Measurements from ENCODE around the gene PKN2. TPM values are rescaled to one million over a fixed set of nuclear protein-coding genes. Genes with fewer than 3 reads are reported as not detected.

Gene PKN2
- total RNA-seq, 4 donors from 2014 or later: 33.5 to 77.7 (median 52.9) TPM

- Histone ChIP-seq H3K36me3 (no peaks in the 10 kb centered on the region), H3K9me3 (no peaks in the 10 kb centered on the region), H3K27ac (no peak overlapping the region), H3K4me1 (no peaks in the 10 kb centered on the region), H3K4me3 (no peak overlapping the region), H3K27me3 (no peaks in the 10 kb centered on the region)
- TF ChIP-seq POLR2A (IDR thresholded peaks at IDR 0.05) (no peak), CTCF (IDR thresholded peaks at IDR 0.05) (no peak)
- intact Hi-C loops (cut with DNase I; ENCODE audit: low total_unique reads): no loop called here
- no peak for DNase-seq
These were observed 99.1 kb downstream of the PKN2 start for GRCh38 chr1:88783145-88783544.

- Histone ChIP-seq H3K27me3 (no peaks in the 10 kb centered on the region), H3K36me3 (no peaks in the 10 kb centered on the region), H3K4me1 (no peaks in the 10 kb centered on the region), H3K9me3 (no peaks in the 10 kb centered on the region), H3K27ac (no peak overlapping the region), H3K4me3 (no peak overlapping the region)
- no peak for DNase-seq
- no peak for TF ChIP-seq CTCF (IDR thresholded peaks at IDR 0.05)
- TF ChIP-seq POLR2A (IDR thresholded peaks at IDR 0.05): no peak
- intact Hi-C loops (cut with DNase I; ENCODE audit: low total_unique reads): no loop called here
These were observed 100.5 kb downstream of the PKN2 start for GRCh38 chr1:88784551-88784950.

- no peaks in the 10 kb centered on the region for H3K36me3 ChIP-seq
- intact Hi-C loops (cut with DNase I; ENCODE audit: low total_unique reads): no loop called here
- DNase-seq: no peak
- no peak overlapping the region for H3K4me3 ChIP-seq
- H3K9me3 ChIP-seq: no peaks in the 10 kb centered on the region
- TF ChIP-seq POLR2A (IDR thresholded peaks at IDR 0.05): no peak
- TF ChIP-seq CTCF (IDR thresholded peaks at IDR 0.05): no peak
- no peaks in the 10 kb centered on the region for H3K4me1 ChIP-seq
- H3K27me3 ChIP-seq: no peaks in the 10 kb centered on the region
- H3K27ac ChIP-seq: no peak overlapping the region
These were observed 103.2 kb downstream of the PKN2 start for GRCh38 chr1:88787023-88787903.

- no peaks in the 10 kb centered on the region for H3K9me3 ChIP-seq
- TF ChIP-seq POLR2A (IDR thresholded peaks at IDR 0.05): no peak
- no peak for TF ChIP-seq CTCF (IDR thresholded peaks at IDR 0.05)
- no peak overlapping the region for H3K4me3 ChIP-seq
- no peaks in the 10 kb centered on the region for H3K27me3 ChIP-seq
- no peaks in the 10 kb centered on the region for H3K36me3 ChIP-seq
- intact Hi-C loops (cut with DNase I; ENCODE audit: low total_unique reads): no loop called here
- H3K4me1 ChIP-seq: no peaks in the 10 kb centered on the region
- DNase-seq: no peak
- no peak overlapping the region for H3K27ac ChIP-seq
These were observed 107.1 kb downstream of the PKN2 start for GRCh38 chr1:88791192-88791591.

- no peak overlapping the region for H3K27ac ChIP-seq
- no peak for DNase-seq
- H3K4me1 ChIP-seq: no peaks in the 10 kb centered on the region
- no peaks in the 10 kb centered on the region for H3K9me3 ChIP-seq
- no peaks in the 10 kb centered on the region for H3K36me3 ChIP-seq
- intact Hi-C loops (cut with DNase I; ENCODE audit: low total_unique reads): no loop called here
- H3K4me3 ChIP-seq: no peak overlapping the region
- H3K27me3 ChIP-seq: no peaks in the 10 kb centered on the region
- TF ChIP-seq POLR2A (IDR thresholded peaks at IDR 0.05) (no peak), CTCF (IDR thresholded peaks at IDR 0.05) (no peak)
These were observed 115.4 kb downstream of the PKN2 start for GRCh38 chr1:88799491-88799890.
